Measurements from ENCODE around the gene ADGRD1. TPM values are rescaled to one million over a fixed set of nuclear protein-coding genes. Genes with fewer than 3 reads are reported as not detected.
A peak's percentile ranks its signal among the peaks of the same experiment; 100 is the strongest.

ADGRD1 gene
- total RNA-seq, 2 donors from 2014 or later, result not detected

DNA sequence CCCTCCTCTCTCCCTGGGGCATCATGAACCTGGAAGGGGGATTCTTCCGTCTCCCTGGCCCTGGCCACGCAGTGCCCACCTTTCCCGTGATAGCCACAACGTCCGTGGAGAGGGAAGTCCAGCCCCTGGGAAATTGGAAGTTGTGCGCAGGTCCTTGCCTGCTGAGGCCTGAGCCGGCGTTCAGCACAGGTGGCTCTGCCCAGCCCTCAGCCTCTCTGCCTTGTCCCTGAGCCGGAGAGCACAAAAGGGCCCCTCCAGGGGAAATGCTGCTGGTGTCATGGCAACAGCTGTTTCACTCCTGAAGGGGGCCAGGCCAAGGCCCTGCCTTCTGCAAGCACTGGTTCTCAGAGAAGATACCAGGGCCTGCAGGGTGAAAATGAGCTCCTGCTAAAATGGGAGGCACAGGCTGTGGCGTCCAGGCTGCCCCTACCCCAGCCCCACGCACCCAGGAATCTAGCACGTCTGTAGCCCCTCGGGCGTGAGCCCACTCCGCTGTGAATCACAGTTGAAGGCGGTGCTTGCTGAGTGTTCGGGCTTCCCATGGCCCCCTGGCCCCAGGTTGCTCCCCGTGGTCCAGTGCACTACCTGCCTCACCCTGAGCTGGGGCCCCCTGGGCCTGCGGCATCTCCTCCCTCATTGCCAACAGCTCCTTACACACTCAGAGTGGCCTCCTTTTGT is 149.4 kb downstream of the ADGRD1 start:
- H3K27ac Mint-ChIP-seq, result no peak overlapping the region
- H3K4me1 Mint-ChIP-seq (ENCODE audit: low read depth in 2 of 2), result peaks cover 7 to 10% of the 10 kb centered on the region in 2 donors
- H3K27me3 Mint-ChIP-seq, result peaks cover 0 to 2% of the 10 kb centered on the region in 2 donors
- H3K4me3 Mint-ChIP-seq, result no peak overlapping the region
- no peaks in the 10 kb centered on the region for H3K36me3 Mint-ChIP-seq
- H3K9me3 Mint-ChIP-seq, result no peaks in the 10 kb centered on the region
- peak in 1 of 2 donors; percentile 7 for ATAC-seq
- DNase-seq (ENCODE audit: low spot score), result no peak

DNA sequence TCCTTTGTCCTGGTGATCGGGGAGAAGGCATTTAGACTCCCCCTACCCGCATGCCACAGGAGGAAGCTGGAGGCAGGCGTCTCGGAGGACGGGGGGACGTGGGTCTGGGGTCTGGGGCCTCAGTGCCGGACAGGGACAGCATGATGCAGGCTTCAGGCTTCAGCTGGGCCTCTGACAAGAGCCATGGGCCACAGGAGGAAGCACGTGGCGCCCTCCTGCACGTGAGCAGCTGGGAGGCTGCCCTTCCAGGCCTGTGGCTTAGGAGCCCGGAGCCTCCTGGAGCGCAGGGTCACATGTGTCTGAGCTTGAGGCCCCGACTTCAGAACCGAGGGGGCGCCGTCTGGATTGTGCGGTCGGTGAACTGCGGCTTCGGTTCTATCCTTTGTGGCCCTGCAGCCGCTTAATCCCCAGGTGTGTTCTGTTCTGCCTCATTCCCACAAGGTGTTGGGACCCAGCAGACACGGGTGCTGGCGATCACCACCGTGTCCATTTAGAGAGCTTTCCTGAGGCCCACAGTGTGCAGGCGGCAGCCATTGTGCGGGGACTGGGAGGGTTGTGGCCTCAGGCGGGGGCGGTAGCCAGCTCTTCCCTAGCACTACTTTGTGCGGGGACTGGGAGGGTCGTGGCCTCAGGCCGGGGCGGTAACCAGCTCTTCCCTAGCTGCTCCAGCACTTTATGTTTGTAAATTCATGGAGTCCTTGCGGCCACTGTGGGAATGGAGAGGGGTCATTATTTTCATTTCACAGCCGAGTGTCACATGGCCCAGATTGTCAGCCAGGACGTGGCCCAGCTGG is 150.2 kb downstream of the ADGRD1 start:
- no peak for ATAC-seq
- DNase-seq (ENCODE audit: low spot score), result no peak
- H3K4me1 Mint-ChIP-seq (ENCODE audit: low read depth in 2 of 2), result peaks cover 7 to 10% of the 10 kb centered on the region in 2 donors
- H3K9me3 Mint-ChIP-seq, result no peaks in the 10 kb centered on the region
- H3K27me3 Mint-ChIP-seq, result peaks cover 0 to 2% of the 10 kb centered on the region in 2 donors
- no peak overlapping the region for H3K27ac Mint-ChIP-seq
- H3K36me3 Mint-ChIP-seq, result no peaks in the 10 kb centered on the region
- no peak overlapping the region for H3K4me3 Mint-ChIP-seq

DNA sequence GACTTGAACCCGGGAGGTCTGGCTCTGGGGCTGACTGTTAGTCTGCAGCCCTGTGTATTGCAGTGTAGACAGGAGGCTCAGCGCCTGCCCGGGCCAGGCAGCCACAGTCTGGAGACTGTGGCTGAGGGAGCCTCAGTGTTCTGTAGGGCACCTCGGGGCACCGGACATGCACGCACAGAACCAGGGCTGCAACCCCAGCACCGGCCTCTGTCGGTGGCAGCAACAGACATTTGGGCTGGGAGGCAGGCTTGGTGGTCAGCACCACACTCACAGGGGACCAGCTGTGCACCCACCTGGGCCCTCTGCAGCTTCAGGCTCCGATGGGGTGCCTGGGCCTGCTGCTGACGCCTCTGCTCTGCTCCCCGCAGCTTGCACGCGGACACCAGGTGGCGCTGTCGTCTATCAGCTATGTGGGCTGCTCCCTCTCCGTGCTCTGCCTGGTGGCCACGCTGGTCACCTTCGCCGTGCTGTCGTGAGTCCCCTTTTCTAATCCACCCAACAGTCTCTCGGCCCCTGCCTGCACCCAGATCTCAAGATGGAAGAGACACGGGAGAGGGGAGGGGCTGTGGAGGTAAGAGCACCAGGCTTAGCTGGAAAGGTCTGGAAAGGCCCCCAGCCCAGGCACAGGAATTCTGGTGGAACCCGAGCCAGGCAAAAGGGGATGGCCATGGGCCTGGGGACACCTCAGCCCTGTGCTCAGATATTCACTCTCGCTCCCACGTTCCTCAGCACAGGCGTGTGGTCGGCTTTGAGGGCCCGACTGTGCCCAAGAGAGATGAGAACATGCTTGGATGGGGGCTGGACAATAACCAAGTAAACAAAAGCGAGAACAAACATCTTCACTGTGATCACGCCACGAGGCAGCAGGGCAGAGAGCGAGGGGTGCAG is 151.0 kb downstream of the ADGRD1 start:
- ATAC-seq, result peak; percentile 73 to 79
- DNase-seq (ENCODE audit: low spot score), result peak; percentile 79
- Mint-ChIP-seq H3K9me3 (no peaks in the 10 kb centered on the region), H3K36me3 (no peaks in the 10 kb centered on the region), H3K4me1 (ENCODE audit: low read depth in 2 of 2) (peaks cover 7 to 10% of the 10 kb centered on the region in 2 donors), H3K27ac (no peak overlapping the region), H3K4me3 (no peak overlapping the region), H3K27me3 (peaks cover 0 to 2% of the 10 kb centered on the region in 2 donors)

GRCh38 chr12:131105351-131105735 is 151.6 kb downstream of the ADGRD1 start:
- Mint-ChIP-seq H3K27me3 (peaks cover 0 to 2% of the 10 kb centered on the region in 2 donors), H3K4me1 (ENCODE audit: low read depth in 2 of 2) (peaks cover 7 to 10% of the 10 kb centered on the region in 2 donors)

DNA sequence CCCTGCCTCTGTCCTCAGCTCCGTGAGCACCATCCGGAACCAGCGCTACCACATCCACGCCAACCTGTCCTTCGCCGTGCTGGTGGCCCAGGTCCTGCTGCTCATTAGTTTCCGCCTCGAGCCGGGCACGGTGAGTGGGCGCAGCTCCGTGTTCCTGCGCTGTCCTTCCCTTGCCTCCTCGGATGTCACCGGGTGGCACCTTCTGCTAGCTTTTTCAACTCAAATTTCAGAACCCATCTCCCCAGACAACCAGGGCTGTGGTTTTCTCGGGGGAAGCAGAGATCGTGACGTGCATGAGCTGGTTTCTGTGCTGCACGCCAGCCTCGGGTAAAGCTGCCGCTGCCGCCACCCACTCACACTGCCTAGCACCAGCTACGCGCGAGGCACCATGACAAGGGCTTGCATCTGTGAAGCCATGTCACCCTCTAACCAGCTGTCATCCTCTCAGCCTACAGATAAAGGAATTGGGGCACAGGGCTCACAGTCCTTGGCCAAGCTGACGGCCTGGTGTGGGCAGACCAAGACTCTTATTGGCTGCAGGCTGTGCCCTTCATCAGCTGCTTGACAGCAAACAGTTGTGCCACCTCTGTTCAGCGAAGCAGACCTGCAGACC is 152.1 kb downstream of the ADGRD1 start:
- Mint-ChIP-seq H3K4me3 (peak overlapping the region; percentile 22), H3K27ac (no peak overlapping the region)

More at GRCh38 chr12:131105351-131105735, 151.6 kb downstream of the ADGRD1 start:
- Mint-ChIP-seq H3K4me3 (no peak overlapping the region), H3K36me3 (no peaks in the 10 kb centered on the region), H3K27ac (no peak overlapping the region), H3K9me3 (no peaks in the 10 kb centered on the region)
- ATAC-seq (no peak), DNase-seq (ENCODE audit: low spot score) (no peak)

DNA sequence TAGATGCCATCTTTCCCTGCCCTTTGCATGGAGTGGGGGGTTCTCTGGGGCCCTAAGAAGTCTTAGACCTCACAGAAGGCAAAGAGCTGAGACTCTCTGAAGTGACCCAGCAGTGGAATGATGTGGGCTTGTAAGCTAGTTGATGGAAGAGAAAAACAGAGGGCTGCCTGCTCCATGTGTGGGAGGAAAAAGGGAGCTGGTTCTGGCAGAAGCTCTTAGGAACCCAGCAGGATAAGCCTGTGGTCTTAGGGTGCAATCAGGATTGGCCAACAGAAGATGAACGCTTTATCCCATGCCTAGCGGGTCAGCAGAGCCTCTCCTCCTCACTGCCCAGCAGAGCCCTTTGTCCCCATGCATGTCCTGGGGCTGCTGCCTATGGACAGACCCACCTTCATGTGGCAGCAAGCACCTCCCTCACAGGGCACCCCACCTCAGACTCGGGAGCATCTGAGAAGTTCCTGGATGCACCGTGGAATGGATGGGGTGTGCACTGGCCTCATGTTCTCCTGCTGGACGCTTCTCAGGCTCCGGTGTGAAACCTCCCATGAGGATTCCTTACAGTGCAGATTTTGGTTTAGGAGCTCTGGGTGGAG is 152.7 kb downstream of the ADGRD1 start:
- peaks cover 7 to 10% of the 10 kb centered on the region in 2 donors for H3K4me1 Mint-ChIP-seq (ENCODE audit: low read depth in 2 of 2)
- no peak overlapping the region for H3K27ac Mint-ChIP-seq
- DNase-seq (ENCODE audit: low spot score), result peak; percentile 42
- peaks cover under 1 to 2% of the 10 kb centered on the region in 2 donors for H3K27me3 Mint-ChIP-seq
- ATAC-seq, result no peak
- no peaks in the 10 kb centered on the region for H3K36me3 Mint-ChIP-seq
- no peaks in the 10 kb centered on the region for H3K9me3 Mint-ChIP-seq
- no peak overlapping the region for H3K4me3 Mint-ChIP-seq

More for the DNA sequence above, 152.1 kb downstream of the ADGRD1 start:
- peaks cover 0 to 2% of the 10 kb centered on the region in 2 donors for H3K27me3 Mint-ChIP-seq
- no peak for DNase-seq (ENCODE audit: low spot score)
- peaks cover 7 to 10% of the 10 kb centered on the region in 2 donors for H3K4me1 Mint-ChIP-seq (ENCODE audit: low read depth in 2 of 2)
- no peaks in the 10 kb centered on the region for H3K36me3 Mint-ChIP-seq
- H3K9me3 Mint-ChIP-seq, result no peaks in the 10 kb centered on the region
- ATAC-seq, result peak; percentile 51 to 52

DNA sequence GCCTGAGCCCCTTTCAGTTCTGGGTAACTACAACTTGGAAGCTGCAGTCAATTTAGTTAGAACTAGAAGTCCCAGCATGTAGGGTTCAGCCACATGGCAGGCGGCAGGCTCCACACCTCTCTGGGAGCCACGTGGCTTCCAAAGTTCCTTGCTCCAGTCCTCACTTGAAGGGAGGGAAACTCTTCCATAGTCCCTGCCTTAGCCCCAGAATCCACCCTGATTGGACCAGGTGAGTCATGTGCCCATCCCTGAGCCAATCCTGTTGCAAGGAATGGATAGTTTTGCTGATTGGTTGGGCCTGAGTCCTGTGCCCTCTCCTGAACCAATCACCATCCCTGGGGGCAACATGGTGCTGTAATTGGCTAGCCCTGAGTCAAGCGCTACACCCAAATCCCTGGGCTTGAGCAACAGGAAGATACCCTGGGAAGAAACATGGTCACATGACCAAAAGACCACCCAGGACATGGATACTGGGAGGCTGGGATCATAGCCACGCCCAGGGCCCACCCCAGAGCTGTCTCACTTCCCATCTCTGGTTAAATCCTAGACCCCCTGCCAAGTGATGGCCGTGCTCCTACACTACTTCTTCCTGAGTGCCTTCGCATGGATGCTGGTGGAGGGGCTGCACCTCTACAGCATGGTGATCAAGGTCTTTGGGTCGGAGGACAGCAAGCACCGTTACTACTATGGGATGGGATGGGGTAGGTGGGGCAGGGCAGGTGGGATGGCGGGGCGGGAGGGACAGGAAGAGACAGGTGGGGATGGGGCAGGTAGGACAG is 154.7 kb downstream of the ADGRD1 start:
- no peaks in the 10 kb centered on the region for H3K9me3 Mint-ChIP-seq
- H3K4me1 Mint-ChIP-seq (ENCODE audit: low read depth in 2 of 2), result peaks cover 7 to 10% of the 10 kb centered on the region in 2 donors
- no peaks in the 10 kb centered on the region for H3K36me3 Mint-ChIP-seq
- H3K4me3 Mint-ChIP-seq, result no peak overlapping the region
- no peak overlapping the region for H3K27ac Mint-ChIP-seq
- no peak for ATAC-seq
- peak; percentile 46 for DNase-seq (ENCODE audit: low spot score)
- H3K27me3 Mint-ChIP-seq, result peaks cover 4 to 9% of the 10 kb centered on the region in 2 donors

DNA sequence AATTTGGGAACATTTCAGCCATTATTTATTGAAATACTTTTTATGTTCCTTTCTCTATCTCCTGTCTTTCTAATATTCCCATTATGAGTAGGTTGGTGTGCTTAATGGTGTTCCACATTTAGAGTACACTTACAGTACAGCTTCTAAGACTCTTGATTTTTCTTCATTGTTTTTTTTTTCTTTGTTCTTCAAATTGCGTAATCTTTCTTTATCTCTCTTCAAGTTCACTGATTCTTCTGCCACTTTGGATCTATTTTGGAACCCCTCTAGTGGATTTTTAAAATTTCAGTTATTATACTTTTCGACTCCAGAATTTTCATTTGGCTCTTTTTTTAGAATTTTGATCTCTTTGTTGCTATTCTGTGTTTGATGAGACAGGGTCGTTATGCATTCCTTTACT is 157.7 kb downstream of the ADGRD1 start:
- no peak overlapping the region for H3K27ac Mint-ChIP-seq
- DNase-seq (ENCODE audit: low spot score) (no peak), ATAC-seq (no peak)
- H3K4me3 Mint-ChIP-seq, result no peak overlapping the region
- no peaks in the 10 kb centered on the region for H3K9me3 Mint-ChIP-seq
- no peaks in the 10 kb centered on the region for H3K4me1 Mint-ChIP-seq (ENCODE audit: low read depth in 2 of 2)
- peaks cover 8 to 15% of the 10 kb centered on the region in 2 donors for H3K27me3 Mint-ChIP-seq
- H3K36me3 Mint-ChIP-seq, result no peaks in the 10 kb centered on the region

GRCh38 chr12:131112021-131112420 is 158.3 kb downstream of the ADGRD1 start:
- ATAC-seq, result peak in 1 of 2 donors; percentile 36
- H3K9me3 Mint-ChIP-seq, result no peaks in the 10 kb centered on the region
- DNase-seq (ENCODE audit: low spot score), result no peak
- no peaks in the 10 kb centered on the region for H3K4me1 Mint-ChIP-seq (ENCODE audit: low read depth in 2 of 2)
- no peaks in the 10 kb centered on the region for H3K36me3 Mint-ChIP-seq
- H3K27me3 Mint-ChIP-seq, result peaks cover 8 to 15% of the 10 kb centered on the region in 2 donors
- no peak overlapping the region for H3K4me3 Mint-ChIP-seq
- no peak overlapping the region for H3K27ac Mint-ChIP-seq

DNA sequence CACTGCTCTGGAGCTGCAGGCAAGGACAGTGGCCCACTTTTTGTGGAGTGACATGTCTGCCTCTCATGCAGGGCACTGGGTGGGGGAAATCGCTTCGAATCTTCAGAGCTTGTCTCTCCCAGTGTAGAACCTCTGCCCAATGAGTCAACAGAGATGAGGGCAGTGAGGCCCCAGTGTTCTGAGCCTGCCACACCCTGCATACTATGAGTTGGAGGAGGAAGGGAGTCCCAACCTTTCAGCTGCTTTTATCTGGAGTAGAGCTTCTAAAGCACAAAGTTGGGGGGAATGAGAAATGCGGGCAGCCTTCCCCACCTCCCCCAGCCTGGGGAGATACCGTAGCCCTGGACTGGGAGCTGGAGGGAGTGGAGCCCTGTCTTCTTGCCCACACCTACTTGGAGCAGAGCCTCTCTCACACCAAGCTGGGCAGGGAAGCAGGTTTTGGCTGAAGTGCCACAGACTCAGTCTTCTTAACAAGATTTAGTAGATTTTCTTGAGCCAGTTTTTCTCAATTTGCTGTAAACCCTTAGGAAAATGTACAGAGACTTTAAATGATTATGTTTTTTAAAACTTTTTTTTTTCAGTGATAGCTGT is 159.1 kb downstream of the ADGRD1 start:
- no peak overlapping the region for H3K4me3 Mint-ChIP-seq
- ATAC-seq (no peak), DNase-seq (ENCODE audit: low spot score) (peak; percentile 54)
- H3K36me3 Mint-ChIP-seq, result no peaks in the 10 kb centered on the region
- no peaks in the 10 kb centered on the region for H3K4me1 Mint-ChIP-seq (ENCODE audit: low read depth in 2 of 2)
- H3K9me3 Mint-ChIP-seq, result no peaks in the 10 kb centered on the region
- H3K27me3 Mint-ChIP-seq, result peaks cover 8 to 15% of the 10 kb centered on the region in 2 donors
- no peak overlapping the region for H3K27ac Mint-ChIP-seq

DNA sequence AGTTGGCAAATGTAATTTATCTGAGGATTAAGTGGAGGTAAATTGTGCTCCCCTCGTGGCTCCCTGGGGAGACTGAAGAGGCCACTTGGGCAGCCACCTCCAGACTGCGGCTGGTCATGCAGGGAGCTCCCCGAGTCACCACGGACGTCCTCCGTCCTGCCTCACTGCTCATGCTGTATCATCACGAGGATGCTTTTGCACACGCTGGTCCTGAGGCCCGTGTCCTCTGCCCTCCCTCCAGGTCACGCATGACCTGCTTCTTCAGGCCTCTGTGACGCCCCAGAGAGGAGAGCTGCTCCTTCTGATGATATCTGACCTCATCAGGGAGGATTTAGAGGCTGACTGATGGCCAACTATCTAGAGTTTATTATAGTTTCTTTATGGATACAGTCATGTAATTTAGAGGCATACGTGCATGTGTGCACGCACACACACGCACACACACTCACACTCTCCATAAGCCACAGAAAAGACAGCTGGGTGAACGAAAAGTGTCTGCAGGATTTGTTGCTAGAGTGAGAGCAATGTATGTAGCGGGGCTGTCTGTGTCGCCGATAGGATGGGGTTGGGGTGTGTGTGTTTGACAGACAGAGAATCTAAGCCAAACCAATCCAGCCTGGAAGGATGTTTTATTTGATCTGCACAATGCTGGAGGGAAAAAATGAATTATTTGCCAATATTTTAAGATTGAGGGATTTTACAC is 160.0 kb downstream of the ADGRD1 start:
- ATAC-seq (no peak), DNase-seq (ENCODE audit: low spot score) (peak; percentile 12)
- Mint-ChIP-seq H3K27me3 (peaks cover 8 to 15% of the 10 kb centered on the region in 2 donors), H3K4me1 (ENCODE audit: low read depth in 2 of 2) (no peaks in the 10 kb centered on the region), H3K27ac (no peak overlapping the region), H3K4me3 (no peak overlapping the region), H3K36me3 (no peaks in the 10 kb centered on the region), H3K9me3 (no peaks in the 10 kb centered on the region)
